Calu3 (cell line): ENCODE data around the gene IGFBP6. TPM values are rescaled to one million over a fixed set of nuclear protein-coding genes. Genes with fewer than 3 reads are reported as not detected.

Experiments used
- BruUV-seq: library from RNA; stranded (reverse); fragments of 400-500 nt; replicated peaks from 2 replicates; lab custom pipeline; 2021; lab: Mats Ljungman, UMichigan
- CTCF ChIA-PET: fragments of 300-600 bp; sonication (Branson Sonifier 250); formaldehyde crosslinking; loops from one replicate; lab custom pipeline; 2022; ENCODE audit warnings: antibody characterized with exemption; lab: Charles Lee
- DNase-seq: peaks from one replicate; pipeline ENCODE4 v3.0.0; 2022
- H3K27ac Mint-ChIP-seq: one replicate; pipeline ENCODE4 v1.8.0; 2022; ENCODE audit warnings: mixed read lengths; ENCODE audit not compliant: unreplicated experiment
- H3K27me3 Mint-ChIP-seq: one replicate; pipeline ENCODE4 v1.8.0; 2022; ENCODE audit warnings: mixed read lengths; ENCODE audit not compliant: unreplicated experiment
- H3K36me3 Mint-ChIP-seq: one replicate; pipeline ENCODE4 v1.8.0; 2022; ENCODE audit warnings: mild to moderate bottlenecking, moderate library complexity, mixed read lengths; ENCODE audit not compliant: insufficient read depth, unreplicated experiment
- H3K4me1 Mint-ChIP-seq: one replicate; pipeline ENCODE4 v1.8.0; 2022; ENCODE audit warnings: mild to moderate bottlenecking, low read depth, mixed read lengths; ENCODE audit not compliant: unreplicated experiment
- H3K4me3 Mint-ChIP-seq: one replicate; pipeline ENCODE4 v1.8.0; 2022; ENCODE audit warnings: mild to moderate bottlenecking, low read depth, moderate library complexity, mixed read lengths; ENCODE audit not compliant: unreplicated experiment
- H3K9me3 Mint-ChIP-seq: one replicate; pipeline ENCODE4 v1.8.0; 2022; ENCODE audit warnings: low read depth, mixed read lengths; ENCODE audit not compliant: unreplicated experiment
- intact Hi-C: fragments of 100-400 bp; cut with micrococcal nuclease; formaldehyde crosslinking; loops from one replicate; pipeline ENCODE4 v1.10.0; 2022; ENCODE audit not compliant: unreplicated experiment
- microRNA-seq: library from miRNA; unstranded; fragments of <30 nt; microRNA quantifications from one replicate; pipeline ENCODE4 v1.2.0, GENCODE V29; 2022
- total RNA-seq: library from RNA; stranded (reverse); gene quantifications from 2 replicates; pipeline ENCODE4 v1.2.3, GENCODE V29; 2022
- TF ChIP-seq, protein P1 (sequence below): fragments of 200-600 bp; IDR thresholded peaks from one replicate; pipeline ENCODE4 v1.8.0; 2022; ENCODE audit warnings: antibody characterized with exemption; ENCODE audit not compliant: unreplicated experiment

The IGFBP6 gene
- total RNA-seq, 1 experiment from 2014 or later: 25.4 TPM

DNA sequence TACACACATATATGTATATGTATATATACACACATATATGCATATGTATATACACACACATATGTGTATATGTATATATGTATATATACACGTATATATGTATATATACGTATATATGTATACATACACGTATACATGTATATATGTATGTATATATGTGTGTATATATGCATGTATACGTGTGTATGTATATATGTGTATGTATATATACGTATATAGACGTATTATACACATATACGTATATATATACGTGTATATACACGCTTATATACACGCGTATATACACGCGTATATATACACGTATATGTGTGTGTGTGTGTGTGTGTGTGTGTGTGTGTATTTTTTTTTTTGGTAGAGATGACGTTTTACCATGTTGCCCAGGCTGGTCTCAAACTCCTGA lies 50.2 kb downstream of the IGFBP6 start:
- no peaks in the 10 kb centered on the region for H3K9me3 Mint-ChIP-seq
- no peak for DNase-seq
- no TSS peak for BruUV-seq
- no peaks in the 10 kb centered on the region for H3K4me1 Mint-ChIP-seq
- H3K36me3 Mint-ChIP-seq: no peaks in the 10 kb centered on the region
- CTCF ChIA-PET: no interaction called here
- H3K4me3 Mint-ChIP-seq: no peak overlapping the region
- no peak overlapping the region for H3K27ac Mint-ChIP-seq
- H3K27me3 Mint-ChIP-seq: no peaks in the 10 kb centered on the region
- intact Hi-C loops: no loop called here
- TF ChIP-seq, protein P1, sequence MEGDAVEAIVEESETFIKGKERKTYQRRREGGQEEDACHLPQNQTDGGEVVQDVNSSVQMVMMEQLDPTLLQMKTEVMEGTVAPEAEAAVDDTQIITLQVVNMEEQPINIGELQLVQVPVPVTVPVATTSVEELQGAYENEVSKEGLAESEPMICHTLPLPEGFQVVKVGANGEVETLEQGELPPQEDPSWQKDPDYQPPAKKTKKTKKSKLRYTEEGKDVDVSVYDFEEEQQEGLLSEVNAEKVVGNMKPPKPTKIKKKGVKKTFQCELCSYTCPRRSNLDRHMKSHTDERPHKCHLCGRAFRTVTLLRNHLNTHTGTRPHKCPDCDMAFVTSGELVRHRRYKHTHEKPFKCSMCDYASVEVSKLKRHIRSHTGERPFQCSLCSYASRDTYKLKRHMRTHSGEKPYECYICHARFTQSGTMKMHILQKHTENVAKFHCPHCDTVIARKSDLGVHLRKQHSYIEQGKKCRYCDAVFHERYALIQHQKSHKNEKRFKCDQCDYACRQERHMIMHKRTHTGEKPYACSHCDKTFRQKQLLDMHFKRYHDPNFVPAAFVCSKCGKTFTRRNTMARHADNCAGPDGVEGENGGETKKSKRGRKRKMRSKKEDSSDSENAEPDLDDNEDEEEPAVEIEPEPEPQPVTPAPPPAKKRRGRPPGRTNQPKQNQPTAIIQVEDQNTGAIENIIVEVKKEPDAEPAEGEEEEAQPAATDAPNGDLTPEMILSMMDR: no peak

DNA sequence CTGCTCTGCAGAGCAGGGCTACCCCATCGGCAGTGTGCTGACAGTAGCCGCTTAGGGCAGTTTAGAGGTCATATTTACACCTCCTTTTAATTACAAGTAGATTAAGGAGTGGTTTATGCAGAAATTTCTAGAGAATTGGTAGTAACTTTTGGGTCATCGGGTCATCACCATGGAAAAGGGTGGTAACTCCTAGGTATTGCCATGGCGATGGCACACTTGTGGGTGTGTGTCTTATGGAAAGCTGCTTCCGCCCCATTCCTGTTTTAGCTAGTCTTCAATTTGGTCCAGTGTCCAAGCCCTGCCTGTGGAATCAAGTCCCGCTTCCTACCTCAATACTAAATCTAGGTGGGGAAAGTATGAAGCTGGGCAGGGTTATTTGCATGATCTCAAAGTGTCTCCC lies 53.6 kb downstream of the IGFBP6 start:
- TF ChIP-seq, protein P1: no peak
- intact Hi-C loops: no loop called here
- no peak for DNase-seq
- Mint-ChIP-seq H3K4me1 (no peaks in the 10 kb centered on the region), H3K36me3 (no peaks in the 10 kb centered on the region), H3K27ac (no peak overlapping the region), H3K27me3 (no peaks in the 10 kb centered on the region), H3K4me3 (no peak overlapping the region), H3K9me3 (no peaks in the 10 kb centered on the region)
- BruUV-seq: no TSS peak
- CTCF ChIA-PET: no interaction called here

Small RNA genes within 50 kb of the gene (microRNA-seq; reads per million reads assigned to microRNA genes)
- gene MIR6757: not detected

Other genes with a start within 250 kb of the IGFBP6 start
- gene KRT78, start 248.7 kb upstream of the IGFBP6 start, total RNA-seq: 0.59 and 0.69 TPM in 2 replicates
- 2,474 and 2,821 TPM in 2 replicates for gene KRT8, start 192.6 kb upstream of the IGFBP6 start, total RNA-seq
- gene KRT18, start 148.5 kb upstream of the IGFBP6 start, total RNA-seq: 1,777 and 1,816 TPM in 2 replicates
- gene EIF4B, start 91.2 kb upstream of the IGFBP6 start, total RNA-seq: 242 and 272 TPM in 2 replicates
- gene TNS2, start 47.6 kb upstream of the IGFBP6 start, total RNA-seq: 1.3 and 4.7 TPM in 2 replicates
- gene SPRYD3, start 18.3 kb upstream of the IGFBP6 start, total RNA-seq: 12.9 and 14.6 TPM in 2 replicates
- not detected in 2 replicates for gene SOAT2, start 5.8 kb downstream of the IGFBP6 start, total RNA-seq
- gene ZNF740, start 83.1 kb downstream of the IGFBP6 start, total RNA-seq: 30.3 and 32.7 TPM in 2 replicates
- 12.2 and 24.0 TPM in 2 replicates for gene CSAD, start 83.3 kb downstream of the IGFBP6 start, total RNA-seq
- 4.3 and 5.0 TPM in 2 replicates for gene ITGB7, start 109.6 kb downstream of the IGFBP6 start, total RNA-seq
- 36.7 and 43.0 TPM in 2 replicates for gene RARG, start 134.5 kb downstream of the IGFBP6 start, total RNA-seq
- 24.3 and 31.1 TPM in 2 replicates for gene ESPL1, start 170.6 kb downstream of the IGFBP6 start, total RNA-seq
- 178 and 185 TPM in 2 replicates for gene PFDN5, start 197.9 kb downstream of the IGFBP6 start, total RNA-seq
- 29.7 and 32.4 TPM in 2 replicates for gene MYG1, start 202.0 kb downstream of the IGFBP6 start, total RNA-seq
- 31.0 and 33.6 TPM in 2 replicates for gene AAAS, start 223.9 kb downstream of the IGFBP6 start, total RNA-seq
- not detected in 2 replicates for gene SP7, start 238.7 kb downstream of the IGFBP6 start, total RNA-seq